ENCODE data around the gene PCA3. TPM values are rescaled to one million over a fixed set of nuclear protein-coding genes. Genes with fewer than 3 reads are reported as not detected.

The PCA3 gene
- total RNA-seq, 3 donors from 2014 or later (not counting 1 experiment from before 2014, with no cell fraction given), result 0.36 TPM; not detected in 2

GRCh38 chr9:76798527-76798926 lies 34.3 kb downstream of the PCA3 start:
- 10% methylated on average over 1 of the region's 2 CpGs for WGBS (ENCODE audit: insufficient coverage)
- peaks cover 2% of the 10 kb centered on the region for H3K27me3 ChIP-seq (ENCODE audit: control insufficient read depth, insufficient read depth, low read length)
- no peak overlapping the region for H3K4me3 ChIP-seq (ENCODE audit: low read length)

GRCh38 chr9:76799473-76799872 lies 35.2 kb downstream of the PCA3 start:
- Mint-ChIP-seq H3K4me1 (no peaks in the 10 kb centered on the region), H3K27me3 (ENCODE audit: low read depth in 2 of 2) (peaks cover 0 to 18% of the 10 kb centered on the region in 2 donors), H3K27ac (no peak overlapping the region), H3K4me3 (no peak overlapping the region), H3K9me3 (no peaks in the 10 kb centered on the region), H3K36me3 (no peaks in the 10 kb centered on the region)
- Histone ChIP-seq H3K9me3 (ENCODE audit: control insufficient read depth, insufficient read depth, low read length) (no peaks in the 10 kb centered on the region), H3K36me3 (ENCODE audit: control insufficient read depth, insufficient read depth, low read length) (no peaks in the 10 kb centered on the region), H3K27ac (ENCODE audit: low read length) (no peak overlapping the region), H3K4me3 (ENCODE audit: low read length) (no peak overlapping the region), H3K27me3 (ENCODE audit: control insufficient read depth, insufficient read depth, low read length) (peaks cover 2% of the 10 kb centered on the region), H3K4me1 (ENCODE audit: control insufficient read depth, insufficient read depth, low read length) (no peaks in the 10 kb centered on the region)
- WGBS (ENCODE audit: insufficient coverage), result no CpG with 5 or more reads among the region's 1 CpG
- TF ChIP-seq CTCF (IDR thresholded peaks at IDR 0.05), result no peak
- DNase-seq (no peak), ATAC-seq (no peak)
- intact Hi-C loops (cut with micrococcal nuclease), result no loop called here

More at GRCh38 chr9:76798527-76798926, 34.3 kb downstream of the PCA3 start:
- no peak overlapping the region for H3K27ac Mint-ChIP-seq
- no peaks in the 10 kb centered on the region for H3K4me1 Mint-ChIP-seq
- H3K36me3 Mint-ChIP-seq, result no peaks in the 10 kb centered on the region
- H3K27ac ChIP-seq (ENCODE audit: low read length), result no peak overlapping the region
- peaks cover 0 to 10% of the 10 kb centered on the region in 2 donors for H3K27me3 Mint-ChIP-seq (ENCODE audit: low read depth in 2 of 2)
- ATAC-seq (peak in 1 of 3 donors; percentile 21), DNase-seq (no peak)
- no peak for TF ChIP-seq CTCF (IDR thresholded peaks at IDR 0.05)
- no peaks in the 10 kb centered on the region for H3K9me3 ChIP-seq (ENCODE audit: control insufficient read depth, insufficient read depth, low read length)
- no peaks in the 10 kb centered on the region for H3K9me3 Mint-ChIP-seq
- intact Hi-C loops (cut with micrococcal nuclease), result no loop called here
- no peak overlapping the region for H3K4me3 Mint-ChIP-seq
- H3K4me1 ChIP-seq (ENCODE audit: control insufficient read depth, insufficient read depth, low read length), result no peaks in the 10 kb centered on the region
- H3K36me3 ChIP-seq (ENCODE audit: control insufficient read depth, insufficient read depth, low read length), result no peaks in the 10 kb centered on the region

GRCh38 chr9:76800901-76801300 lies 36.7 kb downstream of the PCA3 start:
- ATAC-seq (no peak), DNase-seq (no peak)
- peaks cover 2% of the 10 kb centered on the region for H3K27me3 ChIP-seq (ENCODE audit: control insufficient read depth, insufficient read depth, low read length)
- no peaks in the 10 kb centered on the region for H3K36me3 Mint-ChIP-seq
- WGBS (ENCODE audit: insufficient coverage), result 83% methylated on average over 1 of the region's 1 CpG
- H3K36me3 ChIP-seq (ENCODE audit: control insufficient read depth, insufficient read depth, low read length), result no peaks in the 10 kb centered on the region
- no peak for TF ChIP-seq CTCF (IDR thresholded peaks at IDR 0.05)
- no peak overlapping the region for H3K4me3 ChIP-seq (ENCODE audit: low read length)
- peaks cover 4 to 27% of the 10 kb centered on the region in 2 donors for H3K27me3 Mint-ChIP-seq (ENCODE audit: low read depth in 2 of 2)
- intact Hi-C loops (cut with micrococcal nuclease), result no loop called here
- H3K4me3 Mint-ChIP-seq, result no peak overlapping the region
- H3K9me3 Mint-ChIP-seq, result no peaks in the 10 kb centered on the region
- H3K4me1 Mint-ChIP-seq, result no peaks in the 10 kb centered on the region
- H3K9me3 ChIP-seq (ENCODE audit: control insufficient read depth, insufficient read depth, low read length), result no peaks in the 10 kb centered on the region
- no peaks in the 10 kb centered on the region for H3K4me1 ChIP-seq (ENCODE audit: control insufficient read depth, insufficient read depth, low read length)
- H3K27ac Mint-ChIP-seq, result no peak overlapping the region
- no peak overlapping the region for H3K27ac ChIP-seq (ENCODE audit: low read length)

GRCh38 chr9:76803083-76803482 lies 38.8 kb downstream of the PCA3 start:
- intact Hi-C loops (cut with micrococcal nuclease), result no loop called here
- no peaks in the 10 kb centered on the region for H3K9me3 Mint-ChIP-seq

More at GRCh38 chr9:76803083-76803482, 38.8 kb downstream of the PCA3 start:
- Mint-ChIP-seq H3K27ac (no peak overlapping the region), H3K36me3 (no peaks in the 10 kb centered on the region), H3K27me3 (ENCODE audit: low read depth in 2 of 2) (peaks cover 4 to 27% of the 10 kb centered on the region in 2 donors), H3K4me1 (no peaks in the 10 kb centered on the region), H3K4me3 (no peak overlapping the region)
- no peak for TF ChIP-seq CTCF (IDR thresholded peaks at IDR 0.05)
- Histone ChIP-seq H3K4me3 (ENCODE audit: low read length) (no peak overlapping the region), H3K27me3 (ENCODE audit: control insufficient read depth, insufficient read depth, low read length) (peaks cover 2% of the 10 kb centered on the region), H3K27ac (ENCODE audit: low read length) (no peak overlapping the region), H3K9me3 (ENCODE audit: control insufficient read depth, insufficient read depth, low read length) (no peaks in the 10 kb centered on the region), H3K4me1 (ENCODE audit: control insufficient read depth, insufficient read depth, low read length) (no peaks in the 10 kb centered on the region), H3K36me3 (ENCODE audit: control insufficient read depth, insufficient read depth, low read length) (no peaks in the 10 kb centered on the region)
- whole genome bisulfite sequencing (ENCODE audit: insufficient coverage), result 75% methylated on average over 1 of the region's 2 CpGs
- ATAC-seq (no peak), DNase-seq (no peak)

Measured in natural killer cell (primary cell).